Left ventricle myocardium inferior (tissue), 1 donor: ENCODE data around the gene OR8D4. TPM values are rescaled to one million over a fixed set of nuclear protein-coding genes. Genes with fewer than 3 reads are reported as not detected.

Experiments used
- DNase-seq: peaks from one replicate; pipeline ENCODE4 v3.0.0-alpha.2; 2020
- H3K27ac ChIP-seq: fragments of 200-600 bp; replicated peaks from 2 replicates; pipeline ENCODE4 v1.8.0; 2021
- H3K27me3 ChIP-seq: fragments of 200-600 bp; 2 replicates; pipeline ENCODE4 v1.8.0; 2021; ENCODE audit warnings: low read depth
- H3K36me3 ChIP-seq: fragments of 200-600 bp; 2 replicates; pipeline ENCODE4 v1.8.0; 2021
- H3K4me1 ChIP-seq: fragments of 200-600 bp; 2 replicates; pipeline ENCODE4 v1.8.0; 2021
- H3K4me3 ChIP-seq: fragments of 200-600 bp; 2 replicates; pipeline ENCODE4 v1.8.0; 2021; ENCODE audit warnings: mild to moderate bottlenecking, moderate library complexity
- H3K9me3 ChIP-seq: fragments of 200-600 bp; replicated peaks from 2 replicates; pipeline ENCODE4 v1.8.0; 2021
- CTCF ChIP-seq: fragments of 200-600 bp; IDR thresholded peaks from 2 replicates; pipeline ENCODE4 v1.8.0; 2021; ENCODE audit warnings: antibody characterized with exemption, mild to moderate bottlenecking, borderline replicate concordance
- intact Hi-C: fragments of 100-400 bp; cut with micrococcal nuclease; formaldehyde crosslinking; loops from one replicate; pipeline ENCODE4 v1.11.0; 2022
- total RNA-seq: library from RNA; stranded (reverse); fragmentation: NEBNext Ultra II Directional; extraction: Animal tissue kit (Norgen Biotek cat#: 25700); gene quantifications from one replicate; pipeline ENCODE4 v1.2.1, GENCODE V29; 2021
- donor health status: DM: no; HTN: yes; CAD: no; lungs with severe emphysema.

The OR8D4 gene
- total RNA-seq, 1 donor from 2014 or later = not detected

GRCh38 chr11:123943738-123944137 lies 41.8 kb downstream of the OR8D4 start, which contains the start of gene OR6T1:
OR6T1 (minus strand) TSS chr11:123943838; CDS start chr11:123943838, 0 bp downstream.
- H3K27me3 ChIP-seq = no peaks in the 10 kb centered on the region
- no peak for TF ChIP-seq CTCF
- H3K27ac ChIP-seq = no peak within 1 kb of the TSS
- no peaks in the 10 kb centered on the region for H3K4me1 ChIP-seq
- no peak within 1 kb of the TSS for H3K4me3 ChIP-seq
- intact Hi-C loops = no loop called here
- H3K36me3 ChIP-seq = no peaks in the 10 kb centered on the region
- H3K9me3 ChIP-seq = no peaks in the 10 kb centered on the region
- no peak for DNase-seq

GRCh38 chr11:123945132-123945531 lies 43.2 kb downstream of the OR8D4 start:
- Histone ChIP-seq H3K9me3 (no peaks in the 10 kb centered on the region), H3K4me3 (no peak overlapping the region), H3K4me1 (no peaks in the 10 kb centered on the region), H3K36me3 (no peaks in the 10 kb centered on the region), H3K27ac (no peak overlapping the region), H3K27me3 (no peaks in the 10 kb centered on the region)
- intact Hi-C loops = no loop called here
- no peak for TF ChIP-seq CTCF
- DNase-seq = no peak

GRCh38 chr11:123956752-123957151 lies 54.8 kb downstream of the OR8D4 start:
- H3K27ac ChIP-seq = no peak overlapping the region
- intact Hi-C loops = no loop called here
- H3K36me3 ChIP-seq = no peaks in the 10 kb centered on the region
- no peak overlapping the region for H3K4me3 ChIP-seq
- H3K27me3 ChIP-seq = no peaks in the 10 kb centered on the region
- no peak for TF ChIP-seq CTCF
- DNase-seq = no peak
- H3K4me1 ChIP-seq = no peaks in the 10 kb centered on the region
- peaks cover 30% of the 10 kb centered on the region for H3K9me3 ChIP-seq

Other genes starting within 250 kb of the OR8D4 start
- gene SCN3B, start 247.5 kb upstream of the OR8D4 start, total RNA-seq = 1.9 TPM
- gene ZNF202, start 160.5 kb upstream of the OR8D4 start, total RNA-seq = 6.0 TPM
- gene OR6X1, start 147.6 kb upstream of the OR8D4 start, total RNA-seq = not detected
- not detected for gene OR6M1, start 95.8 kb upstream of the OR8D4 start, total RNA-seq
- gene TMEM225, start 16.5 kb upstream of the OR8D4 start, total RNA-seq = not detected
- gene OR4D5, start 37.5 kb downstream of the OR8D4 start, total RNA-seq = not detected
- not detected for gene OR6T1, start 41.7 kb downstream of the OR8D4 start, total RNA-seq
- gene OR10S1, start 75.6 kb downstream of the OR8D4 start, total RNA-seq = not detected
- gene OR10G6, start 93.0 kb downstream of the OR8D4 start, total RNA-seq = not detected
- gene OR10G4, start 110.8 kb downstream of the OR8D4 start, total RNA-seq = not detected
- not detected for gene OR10G9, start 120.8 kb downstream of the OR8D4 start, total RNA-seq
- gene OR10G8, start 124.6 kb downstream of the OR8D4 start, total RNA-seq = not detected
- not detected for gene OR10G7, start 139.2 kb downstream of the OR8D4 start, total RNA-seq
- gene VWA5A, start 213.3 kb downstream of the OR8D4 start, total RNA-seq = 4.6 TPM